Skin epidermis (tissue), 12 donors: ENCODE measurements around the gene ARMC2.
"Not testable (repeated sequence)": the region's sequence is repeated elsewhere in the genome, so short reads cannot be mapped to it uniquely, and the experiment has no call there.

Experiments
- H3K27ac ChIP-seq, 21 experiments: fragments of 200-600 bp; sonication (generic) in 11 of 21; one replicate each; pipeline ENCODE4 v1.5.0; 2020; ENCODE audit warnings: mild to moderate bottlenecking in 3 of 21, inconsistent platforms in 2 of 21, moderate library complexity in 2 of 21
- H3K4me3 ChIP-seq, 7 experiments: fragments of 200-600 bp; sonication (generic) in 2 of 7; one replicate each; pipeline ENCODE4 v1.5.0; 2020; ENCODE audit warnings: inconsistent platforms in 2 of 7, mild to moderate bottlenecking in 2 of 7, moderate library complexity in 1 of 7

The ARMC2 gene

DNA sequence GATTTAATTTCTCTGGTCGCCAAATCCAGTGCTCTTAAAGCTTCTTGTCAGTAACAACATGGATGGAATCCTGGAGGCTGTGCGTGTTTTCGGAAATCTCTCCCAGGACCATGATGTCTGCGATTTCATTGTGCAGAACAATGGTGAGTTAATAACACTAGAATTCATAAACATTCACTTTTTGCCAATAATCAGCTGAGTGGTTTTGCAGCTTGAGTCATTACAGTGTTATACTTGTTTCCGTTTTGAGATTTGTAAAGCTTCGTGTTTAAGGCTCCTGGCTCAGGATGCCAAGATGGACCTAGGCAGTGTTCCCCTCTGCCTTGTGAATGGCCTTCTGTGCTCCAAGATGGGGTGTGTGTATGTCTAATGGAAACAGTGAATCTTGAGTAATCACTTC, 113.8 kb downstream of the ARMC2 start:
- no peak overlapping the region for H3K27ac ChIP-seq
- no peak overlapping the region for H3K4me3 ChIP-seq

DNA sequence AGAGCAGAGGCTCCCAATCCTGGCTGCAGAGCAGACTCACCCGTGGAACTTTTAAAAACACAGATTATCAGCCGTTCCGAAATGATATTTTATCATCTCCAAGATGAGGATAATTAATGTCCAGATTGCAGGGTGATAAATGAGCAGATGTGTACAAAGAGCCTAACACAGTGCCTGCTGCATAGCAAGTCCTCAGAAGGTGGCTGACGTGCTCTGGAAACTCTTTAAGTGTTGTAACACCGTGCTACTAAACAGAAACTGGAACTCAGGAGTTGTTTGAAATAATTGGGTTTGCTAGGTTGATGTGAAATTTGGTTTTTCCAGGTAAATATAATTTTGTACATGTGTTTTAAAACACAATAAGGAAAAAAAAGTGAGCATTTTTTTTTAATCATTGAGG, 118.0 kb downstream of the ARMC2 start:
- Histone ChIP-seq H3K4me3 (no peak overlapping the region), H3K27ac (no peak overlapping the region)

DNA sequence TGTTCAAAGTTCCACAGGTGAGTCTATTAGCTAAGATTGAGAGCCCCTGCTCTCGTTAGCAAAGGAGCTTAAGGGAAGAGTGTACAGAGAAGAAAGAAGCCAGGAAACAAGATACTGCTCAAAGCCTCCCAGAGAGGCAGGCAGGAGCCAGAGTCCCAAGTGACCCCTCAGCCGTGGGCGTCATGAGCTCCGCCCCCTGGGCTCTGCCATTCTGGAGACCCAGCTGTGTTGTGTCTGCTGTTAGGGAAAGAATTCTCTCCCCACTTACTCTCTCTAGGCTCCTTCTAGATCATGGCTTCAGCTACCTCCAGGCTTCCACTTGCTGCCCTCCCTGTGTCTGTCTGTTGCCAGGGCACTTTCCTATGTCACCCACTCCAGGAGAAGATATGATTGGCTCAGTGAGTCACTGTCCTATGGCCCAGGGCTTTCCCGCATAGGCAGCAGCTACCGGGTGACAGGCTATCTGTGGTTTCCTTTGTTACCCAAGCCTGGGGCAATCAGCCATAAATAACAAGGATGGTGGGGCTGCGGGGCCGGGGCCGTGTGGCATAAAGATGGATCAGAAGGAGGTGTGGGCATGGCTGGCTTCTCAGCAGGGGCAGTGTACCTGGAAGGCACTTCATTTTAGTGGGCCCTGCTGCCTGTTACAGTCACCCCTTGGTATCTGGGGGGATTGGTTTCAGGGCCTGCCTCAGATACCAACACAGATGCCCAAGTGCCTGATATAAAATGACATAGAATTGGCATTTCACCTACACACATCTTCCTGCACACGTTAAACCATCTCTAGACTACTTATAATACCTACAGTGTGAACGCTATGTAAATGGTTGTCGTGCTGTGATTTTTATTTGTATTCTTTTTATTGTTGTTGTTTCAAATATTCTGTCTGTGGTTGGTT, 118.9 kb downstream of the ARMC2 start:
- peak overlapping the region in 3 of 21 experiments; percentile 42 to 56 (median 50) for H3K27ac ChIP-seq
- H3K4me3 ChIP-seq: no peak overlapping the region

DNA sequence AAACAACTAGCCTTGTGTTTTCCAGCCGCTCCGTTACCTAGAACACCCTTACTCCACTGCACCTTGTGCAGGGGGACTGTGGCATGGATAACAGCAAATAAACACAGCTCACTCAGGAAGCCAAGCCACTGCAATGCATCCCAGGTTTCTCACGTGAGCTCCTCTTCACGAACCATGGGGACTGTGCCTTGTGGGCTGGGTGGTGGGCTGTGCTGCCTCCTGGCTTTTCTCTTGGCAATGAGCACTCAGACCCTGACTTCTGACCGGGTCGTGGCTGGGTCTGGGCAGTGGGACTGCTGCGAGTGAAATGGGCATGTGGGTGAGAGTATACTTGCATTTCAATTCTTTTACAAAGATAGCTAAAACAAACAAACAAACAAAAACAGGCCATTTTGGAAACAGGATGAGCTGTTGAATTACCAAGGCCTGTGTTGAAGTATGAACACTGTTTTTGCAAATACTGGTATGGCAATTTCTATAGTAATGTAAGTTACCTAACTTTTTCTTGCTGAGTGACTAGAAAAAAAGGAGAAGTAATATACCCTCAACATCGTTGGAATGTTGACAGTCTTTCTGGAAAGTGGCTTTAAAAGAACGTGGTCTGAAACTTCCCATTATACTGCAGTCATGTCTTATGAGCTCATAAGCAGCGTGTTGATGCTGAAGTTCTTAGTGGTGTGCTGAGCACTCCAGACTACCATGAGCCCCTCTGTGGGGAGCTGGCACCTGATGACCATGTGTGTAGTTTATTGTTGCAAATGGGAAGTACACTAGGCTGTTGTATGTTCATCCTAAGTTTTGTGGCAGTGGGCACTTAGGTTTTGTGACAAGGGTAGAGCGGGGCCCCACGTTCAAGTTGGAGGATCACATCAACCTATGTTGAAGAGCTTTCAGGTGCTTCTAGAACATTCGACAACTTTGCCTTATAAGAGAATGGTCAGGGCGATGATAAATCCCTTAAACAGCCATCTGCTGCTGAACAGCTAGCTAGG, 120.4 kb downstream of the ARMC2 start:
- H3K27ac ChIP-seq: no peak overlapping the region
- no peak overlapping the region for H3K4me3 ChIP-seq

DNA sequence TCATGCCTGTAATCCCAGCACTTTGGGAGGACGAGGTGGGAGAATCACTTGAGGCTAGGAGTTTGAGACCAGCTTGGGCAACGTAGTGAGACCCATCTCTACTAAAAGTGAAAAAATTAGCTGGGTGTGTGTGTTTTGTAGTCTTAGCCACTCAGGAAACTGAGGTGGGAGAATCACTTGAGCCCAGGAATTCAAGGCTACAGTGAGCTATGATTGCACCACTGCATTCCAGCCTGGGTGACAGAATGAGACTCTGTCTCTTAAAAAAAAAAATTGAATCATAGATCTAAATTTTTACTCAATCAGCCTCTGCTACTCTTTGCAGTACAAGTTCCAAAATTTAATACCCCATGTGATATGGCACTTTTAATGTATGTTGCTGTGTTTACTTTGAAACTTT, 121.6 kb downstream of the ARMC2 start:
- H3K27ac ChIP-seq: no peak overlapping the region
- H3K4me3 ChIP-seq: no peak overlapping the region

DNA sequence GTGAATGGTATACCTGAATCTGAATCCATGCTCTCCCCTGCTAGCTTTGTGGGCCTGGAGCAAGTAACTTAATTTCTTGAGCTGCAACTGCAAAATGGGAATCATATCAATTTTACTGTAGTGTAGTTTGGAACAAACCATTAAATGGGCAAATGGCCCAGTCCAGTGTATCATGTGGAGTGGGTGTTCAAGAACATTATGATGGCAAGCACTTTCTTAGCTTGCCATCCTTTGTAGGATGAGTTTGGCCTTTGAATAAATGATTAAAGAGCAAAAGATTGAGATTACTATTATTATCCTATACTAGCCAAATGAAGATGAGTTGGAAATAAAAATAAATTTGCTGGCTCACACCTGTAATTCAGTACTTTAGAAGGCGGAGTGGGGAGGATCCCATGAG, 126.0 kb downstream of the ARMC2 start:
- Histone ChIP-seq H3K4me3 (no peak overlapping the region), H3K27ac (no peak overlapping the region)

DNA sequence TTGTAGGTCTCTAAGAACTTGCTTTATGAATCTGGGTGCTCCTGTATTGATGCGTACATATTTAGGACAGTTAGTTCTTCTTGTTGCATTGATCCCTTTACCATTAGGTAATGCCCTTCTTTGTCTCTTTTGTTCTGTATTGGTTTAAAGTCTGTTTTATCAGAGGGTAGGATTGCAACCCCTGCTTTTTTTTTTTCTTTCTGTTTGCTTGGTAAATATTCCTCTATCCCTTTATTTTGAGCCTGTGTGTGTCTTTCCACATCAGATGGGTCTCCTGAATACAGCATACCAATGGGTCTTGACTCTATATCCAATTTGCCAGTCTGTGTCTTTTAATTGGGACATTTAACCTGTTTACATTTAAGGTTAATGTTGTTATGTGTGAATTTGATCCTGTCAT, 130.4 kb downstream of the ARMC2 start:
- H3K4me3 ChIP-seq: not testable (repeated sequence)

DNA sequence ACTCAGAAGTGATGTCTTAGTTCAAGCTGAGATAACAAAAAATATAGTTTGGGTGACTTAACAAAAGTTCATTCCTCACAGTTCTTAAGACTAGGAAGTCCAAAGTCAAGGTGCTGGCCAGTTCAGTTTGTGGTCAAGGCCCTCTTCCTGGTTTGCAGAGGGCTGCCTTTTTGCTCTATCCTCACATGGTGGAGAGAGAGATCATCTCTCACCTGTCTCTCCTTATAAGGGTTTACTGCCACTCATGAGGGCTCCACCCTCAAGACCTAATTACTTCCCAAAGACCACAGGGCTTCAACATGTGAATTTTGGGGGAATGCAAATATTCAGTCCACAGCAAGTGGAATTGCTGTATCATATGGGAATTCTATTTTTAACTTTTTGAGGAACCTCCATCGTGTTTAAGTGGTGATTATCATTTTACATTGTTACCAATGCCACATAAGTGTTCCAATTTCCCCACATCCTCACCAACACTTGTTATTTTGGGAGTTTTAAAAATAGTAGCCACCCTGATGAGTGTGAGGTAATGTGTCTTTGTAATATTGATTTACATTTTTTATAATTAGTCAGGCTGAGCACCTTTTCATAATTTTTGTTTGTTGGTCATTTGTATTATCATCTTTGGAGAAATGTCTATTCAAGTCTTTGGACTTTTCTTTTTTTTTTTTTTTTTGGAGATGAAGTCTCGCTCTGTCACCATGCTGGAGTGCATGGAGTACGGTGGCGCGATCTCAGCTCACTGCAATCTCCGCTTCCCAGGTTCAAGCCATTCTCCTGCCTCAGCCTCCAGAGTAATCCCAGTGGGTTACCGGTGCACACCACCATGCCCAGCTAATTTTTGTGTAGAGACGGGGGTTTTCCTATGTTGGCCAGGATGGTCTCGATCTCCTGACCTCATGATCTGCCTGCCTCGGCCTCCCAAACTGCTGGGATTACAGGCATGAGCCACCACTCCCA, 134.2 kb downstream of the ARMC2 start:
- no peak overlapping the region for H3K27ac ChIP-seq
- no peak overlapping the region for H3K4me3 ChIP-seq

More for the DNA sequence above, 130.4 kb downstream of the ARMC2 start:
- H3K27ac ChIP-seq: not testable (repeated sequence)

DNA sequence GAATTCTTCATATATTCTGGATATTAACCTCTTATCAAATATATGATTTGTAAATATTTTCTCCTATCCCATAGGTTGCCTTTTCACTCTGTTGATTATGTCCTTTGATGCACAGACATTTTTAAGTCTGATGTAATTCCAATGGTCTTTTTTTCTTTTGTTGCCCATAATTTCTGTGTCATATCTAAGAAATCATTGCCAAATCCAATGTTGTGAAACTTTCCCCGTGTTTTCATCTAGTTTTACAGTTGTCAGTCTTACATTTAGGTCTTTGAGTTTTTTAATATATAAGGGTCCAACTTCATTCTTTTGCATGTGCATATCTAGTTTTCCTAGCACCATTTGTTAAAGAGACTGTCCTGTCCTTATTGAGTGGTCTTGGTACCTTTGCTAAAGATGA, 134.9 kb downstream of the ARMC2 start:
- Histone ChIP-seq H3K4me3 (no peak overlapping the region), H3K27ac (no peak overlapping the region)

DNA sequence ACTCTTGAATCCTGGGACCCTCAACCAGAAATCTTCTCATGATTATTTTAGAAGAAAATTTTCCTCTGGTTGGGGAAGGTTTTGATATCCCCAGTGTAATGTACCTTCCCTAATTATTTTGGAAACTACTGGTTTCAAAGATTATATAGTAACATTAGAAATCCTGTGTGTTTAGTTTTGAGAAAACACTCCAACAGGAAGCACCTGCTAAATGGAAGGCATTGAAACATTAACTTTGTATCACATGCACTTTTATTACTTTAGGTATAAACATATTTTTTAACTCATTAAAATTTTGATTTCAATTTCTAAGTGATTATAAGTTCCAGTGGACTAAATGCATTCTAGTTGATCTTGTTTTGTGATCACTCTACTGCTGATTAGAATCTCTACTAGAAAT, 137.1 kb downstream of the ARMC2 start:
- Histone ChIP-seq H3K27ac (no peak overlapping the region), H3K4me3 (no peak overlapping the region)

DNA sequence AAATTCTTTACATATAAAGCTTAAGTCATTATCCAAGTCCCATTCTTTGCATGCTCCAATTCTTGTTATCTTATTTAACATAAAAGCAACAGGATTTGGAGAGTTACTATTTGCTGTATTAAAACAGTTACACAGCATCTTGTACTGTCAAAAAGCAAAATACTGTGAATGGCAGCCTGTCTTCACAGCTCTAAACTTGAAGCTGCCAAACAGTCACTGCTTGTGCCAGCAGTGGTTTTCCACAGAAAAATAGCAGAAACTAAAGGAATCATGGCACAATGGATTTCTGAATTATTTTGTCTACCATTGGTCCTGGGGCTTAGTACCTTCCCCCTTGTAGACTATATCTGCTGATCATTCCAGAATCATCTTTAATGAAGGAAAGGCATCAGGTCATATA, 138.9 kb downstream of the ARMC2 start:
- Histone ChIP-seq H3K27ac (no peak overlapping the region), H3K4me3 (no peak overlapping the region)

DNA sequence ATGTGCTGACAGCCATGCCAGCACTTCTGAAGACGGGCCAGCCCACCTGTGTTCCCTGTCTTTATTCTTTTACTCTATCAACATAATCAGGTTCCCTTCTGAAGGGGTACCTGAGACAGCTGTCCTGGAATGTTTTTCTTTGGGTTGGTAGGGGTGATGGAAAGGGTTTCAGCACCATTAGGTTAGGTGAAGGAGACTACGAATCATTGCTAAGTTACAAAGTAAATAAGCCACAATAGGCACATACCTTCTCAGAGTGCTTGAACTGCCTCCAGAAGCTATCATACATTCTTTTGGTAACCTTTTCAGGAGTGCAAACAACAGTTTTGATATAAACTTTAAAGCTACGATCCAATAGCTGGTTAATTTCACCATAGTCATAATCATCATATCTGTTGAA, 140.1 kb downstream of the ARMC2 start:
- H3K4me3 ChIP-seq: no peak overlapping the region
- no peak overlapping the region for H3K27ac ChIP-seq

DNA sequence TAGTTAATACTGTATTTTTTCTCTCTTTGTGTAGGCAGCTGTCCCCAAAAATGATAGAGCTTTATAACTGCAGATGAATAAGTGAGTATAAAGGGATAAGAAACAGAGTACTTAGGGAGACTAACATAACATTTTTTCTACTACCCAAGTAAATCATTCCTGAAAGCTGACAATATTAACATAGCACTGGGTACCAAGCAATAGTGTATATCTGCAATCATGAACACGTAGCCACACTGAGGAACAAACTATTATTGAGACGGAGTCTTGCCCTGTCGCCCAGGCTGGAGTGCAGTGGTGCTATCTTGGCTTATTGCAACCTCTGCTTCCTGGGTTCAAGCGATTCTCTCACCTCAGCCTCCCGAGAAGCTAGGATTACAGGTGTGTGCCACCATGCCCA, 140.5 kb downstream of the ARMC2 start:
- no peak overlapping the region for H3K4me3 ChIP-seq
- no peak overlapping the region for H3K27ac ChIP-seq

DNA sequence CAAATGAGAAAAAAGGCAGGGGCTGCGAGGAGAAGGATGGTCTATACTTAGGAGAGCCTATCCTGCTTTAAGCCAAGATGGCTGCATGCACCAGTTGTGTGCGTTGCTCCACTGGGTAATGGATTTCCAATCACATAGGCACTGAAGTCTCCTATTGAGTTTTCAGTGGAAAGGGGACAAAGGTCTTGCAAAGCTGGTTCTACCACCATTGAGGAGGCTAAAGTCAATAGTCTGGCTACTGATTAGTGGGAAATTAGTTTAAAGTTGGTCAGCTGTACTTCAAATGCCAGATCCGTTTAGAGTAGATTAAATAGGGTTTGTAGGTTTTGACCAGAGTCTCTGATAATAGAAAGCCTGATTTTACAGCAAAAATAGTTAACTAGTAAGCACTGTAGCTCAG, 141.5 kb downstream of the ARMC2 start:
- Histone ChIP-seq H3K27ac (no peak overlapping the region), H3K4me3 (no peak overlapping the region)

DNA sequence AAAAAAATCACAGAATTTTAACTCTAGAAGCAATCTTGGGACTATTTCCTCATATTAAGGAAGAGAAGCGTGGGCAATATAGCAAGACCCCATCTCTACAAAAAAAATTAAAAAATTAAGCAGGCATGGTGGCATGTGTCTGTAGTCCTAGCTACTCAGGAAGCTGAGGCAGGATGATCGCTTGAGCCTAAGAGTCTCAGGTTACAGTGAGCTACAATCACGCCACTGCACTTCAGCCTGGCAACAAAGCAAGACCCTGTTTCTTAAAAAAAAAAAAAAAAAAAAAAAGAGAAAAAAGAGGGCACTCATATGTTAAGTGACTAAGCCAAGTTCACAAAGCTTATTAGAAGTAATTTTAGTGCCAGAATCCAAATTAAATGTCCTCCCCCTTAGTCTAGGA, 145.7 kb downstream of the ARMC2 start:
- Histone ChIP-seq H3K4me3 (no peak overlapping the region), H3K27ac (no peak overlapping the region)

DNA sequence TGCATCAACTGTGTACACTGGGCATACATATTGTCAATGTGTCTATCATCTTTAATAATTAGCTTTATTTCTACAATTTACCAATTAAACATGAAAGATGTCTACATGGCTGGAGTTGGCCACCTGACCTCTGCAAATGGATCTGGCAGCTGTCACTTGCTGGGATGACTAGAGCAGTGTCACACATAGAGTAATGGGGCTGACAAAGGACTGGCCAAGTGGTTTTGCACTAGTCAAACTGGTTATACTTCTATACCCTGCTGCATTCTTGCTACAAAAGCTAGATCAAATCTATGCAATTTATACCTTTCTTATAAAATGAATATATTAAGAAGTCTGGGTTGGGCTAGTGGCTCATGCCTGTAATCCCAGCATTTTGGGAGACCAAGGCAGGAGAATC, 147.1 kb downstream of the ARMC2 start:
- H3K27ac ChIP-seq: no peak overlapping the region

DNA sequence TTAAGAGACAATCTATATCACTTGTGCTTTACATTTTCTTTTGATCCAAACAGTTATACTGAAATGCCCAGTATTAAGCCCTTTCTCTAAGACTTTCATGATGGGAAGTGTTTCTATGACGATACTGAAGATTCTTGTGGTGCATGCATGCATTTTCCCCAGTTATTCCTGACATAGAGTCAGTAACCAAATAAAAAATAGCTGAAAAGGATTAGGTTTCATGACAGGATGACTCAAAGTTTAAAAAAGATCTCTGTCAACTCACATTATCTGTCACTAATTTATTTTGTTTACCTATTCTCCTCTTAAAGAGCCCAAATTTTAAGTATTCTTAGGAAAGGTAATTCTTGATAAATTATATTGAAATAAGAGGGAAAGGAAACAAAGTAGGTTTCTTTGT, 148.0 kb downstream of the ARMC2 start:
- H3K4me3 ChIP-seq: no peak overlapping the region
- H3K27ac ChIP-seq: no peak overlapping the region

More for the DNA sequence above, 147.1 kb downstream of the ARMC2 start:
- H3K4me3 ChIP-seq: no peak overlapping the region

DNA sequence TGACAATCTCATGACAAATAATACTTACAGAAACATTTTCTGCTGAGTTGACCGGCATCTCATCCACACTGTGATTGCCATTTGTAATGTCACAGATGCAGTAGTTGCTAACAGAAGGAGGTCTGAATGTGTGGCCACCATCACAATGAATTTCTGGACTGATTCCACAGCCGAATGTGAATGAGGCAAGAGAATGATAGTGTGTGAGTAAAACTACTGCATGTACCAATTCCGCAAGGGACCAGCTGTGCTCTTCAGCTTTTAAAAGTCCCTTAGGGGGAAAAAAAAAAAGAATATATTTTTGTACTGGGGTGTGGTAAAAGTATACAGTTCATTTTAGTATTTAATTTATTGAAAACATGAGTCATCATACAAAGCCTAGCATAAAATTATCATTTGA, 150.3 kb downstream of the ARMC2 start:
- Histone ChIP-seq H3K27ac (no peak overlapping the region), H3K4me3 (no peak overlapping the region)

DNA sequence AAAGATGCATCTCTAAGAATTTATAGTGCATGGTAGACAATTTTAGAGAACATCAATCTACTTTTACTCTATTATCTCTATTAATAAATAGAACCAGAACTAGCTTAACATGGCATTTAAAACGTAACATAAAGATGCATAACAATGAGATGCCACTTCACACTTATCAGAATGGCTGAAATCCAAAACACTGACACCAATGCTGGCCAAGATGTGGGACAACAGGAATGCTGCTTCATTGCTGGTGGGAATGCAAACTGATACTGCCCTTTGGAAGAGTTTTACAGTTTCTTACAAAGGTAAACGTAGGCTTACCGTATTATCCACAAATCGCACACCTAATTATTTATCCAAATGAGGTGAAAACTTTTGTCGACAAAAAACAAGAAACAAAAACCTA, 151.2 kb downstream of the ARMC2 start:
- Histone ChIP-seq H3K27ac (no peak overlapping the region), H3K4me3 (no peak overlapping the region)

DNA sequence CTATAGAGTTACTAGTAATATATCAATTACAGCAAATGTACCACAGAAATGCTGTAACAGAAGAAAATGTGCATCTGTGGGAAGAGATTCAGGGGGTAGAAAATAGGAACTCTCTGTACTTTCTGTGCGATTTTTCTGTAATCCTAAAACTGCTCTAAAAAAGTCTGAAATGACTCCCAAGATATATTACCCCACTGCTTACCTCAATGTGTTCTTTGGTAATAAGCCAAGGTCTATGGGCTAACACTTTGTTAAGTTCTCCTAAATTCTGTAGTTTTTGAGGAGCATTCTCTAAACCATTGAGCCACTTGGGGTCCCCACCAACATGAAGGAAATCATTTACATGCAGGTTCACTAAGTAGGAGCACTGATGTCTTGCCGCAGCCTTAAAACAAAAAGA, 152.1 kb downstream of the ARMC2 start:
- Histone ChIP-seq H3K27ac (no peak overlapping the region), H3K4me3 (no peak overlapping the region)
